Activated B cell treated with CpG ODN at 0.5 μM for 24 hours (primary cell): ENCODE results near the gene WFIKKN1. TPM values are rescaled to one million over a fixed set of nuclear protein-coding genes. Genes with fewer than 3 reads are reported as not detected.
A peak's percentile ranks its signal among the peaks of the same experiment; 100 is the strongest.

Source experiments
- ATAC-seq: fragments of 200-7000 bp; cut with Tn5 transposase; one replicate; pipeline ENCODE4 v1.10.0; 2021; ENCODE audit warnings: low read depth, mild to moderate bottlenecking, moderate library complexity
- CTCF ChIA-PET: fragments of 350-600 bp; sonication (Branson Sonifier 250); formaldehyde crosslinking; loops from one replicate; lab custom pipeline; 2021; ENCODE audit warnings: antibody characterized with exemption; lab: Charles Lee
- POLR2A ChIA-PET: fragments of 350-600 bp; sonication (Branson Sonifier 250); formaldehyde crosslinking; loops from one replicate; lab custom pipeline; 2021; ENCODE audit warnings: antibody characterized with exemption; lab: Charles Lee
- DNase-seq: peaks from one replicate; pipeline ENCODE4 v3.0.0; 2022
- H3K27ac Mint-ChIP-seq: one replicate; pipeline ENCODE4 v1.8.0; 2020; ENCODE audit warnings: mixed read lengths
- H3K27me3 Mint-ChIP-seq: one replicate; pipeline ENCODE4 v1.8.0; 2021; ENCODE audit warnings: mixed read lengths
- H3K36me3 Mint-ChIP-seq: one replicate; pipeline ENCODE4 v1.8.0; 2021; ENCODE audit warnings: low read depth, mixed read lengths
- H3K4me1 Mint-ChIP-seq: one replicate; pipeline ENCODE4 v1.8.0; 2021; ENCODE audit warnings: mixed read lengths
- H3K4me3 Mint-ChIP-seq: one replicate; pipeline ENCODE4 v1.8.0; 2020; ENCODE audit warnings: mild to moderate bottlenecking, mixed read lengths
- H3K9me3 Mint-ChIP-seq: one replicate; pipeline ENCODE4 v1.8.0; 2020; ENCODE audit warnings: mixed read lengths
- CTCF ChIP-seq: fragments of 200-600 bp; IDR thresholded peaks from one replicate; pipeline ENCODE4 v1.8.0; 2022; ENCODE audit warnings: antibody characterized with exemption, mild to moderate bottlenecking
- intact Hi-C: fragments of 100-400 bp; cut with micrococcal nuclease; formaldehyde crosslinking; loops from one replicate; pipeline ENCODE4 v1.15.1; 2024
- total RNA-seq: library from RNA; stranded (reverse); gene quantifications from 2 replicates; pipeline ENCODE4 v1.2.3, GENCODE V29; 2022

Gene WFIKKN1
- total RNA-seq, 1 donor from 2014 or later = 0.47 TPM

- no peak overlapping the region for H3K27ac Mint-ChIP-seq
- peaks cover 12% of the 10 kb centered on the region for H3K4me1 Mint-ChIP-seq
- ATAC-seq (no peak), DNase-seq (no peak)
- no peaks in the 10 kb centered on the region for H3K27me3 Mint-ChIP-seq
- intact Hi-C loops = loop anchor here (1.0 to 5.0 kb wide), 5 partner anchors 12 to 141 kb away; partner anchors contain the start of genes CAPN15, METTL26, STUB1 and WDR90
- ChIA-PET POLR2A (interaction anchor here (1.1 to 5.1 kb wide), 6 partner anchors 8 to 82 kb away, joined by 3 to 41 read pairs (median 5); partner anchors contain the start of genes ANTKMT, JMJD8, STUB1 and WDR24), CTCF (interaction anchor here (1.2 to 1.5 kb wide), 2 partner anchors 10 to 13 kb away, joined by 3 read pairs; no protein-coding TSS in a partner anchor)
- peak overlapping the region; percentile 73 for H3K4me3 Mint-ChIP-seq
- H3K36me3 Mint-ChIP-seq = peaks cover 33% of the 10 kb centered on the region
- no peaks in the 10 kb centered on the region for H3K9me3 Mint-ChIP-seq
- no peak for TF ChIP-seq CTCF
Observed at GRCh38 chr16:668519-669171, 37.9 kb downstream of the WFIKKN1 start.

- H3K4me3 Mint-ChIP-seq = peak overlapping the region; percentile 16
- H3K36me3 Mint-ChIP-seq = peaks cover 33% of the 10 kb centered on the region
- H3K4me1 Mint-ChIP-seq = peaks cover 12% of the 10 kb centered on the region
- intact Hi-C loops = loop anchor here (2.0 to 5.0 kb wide), 3 partner anchors 21 to 142 kb away; partner anchors contain the start of genes CAPN15 and WDR90
- POLR2A ChIA-PET = interaction anchor here (0.7 to 5.1 kb wide), 3 partner anchors 11 to 99 kb away, joined by 3 to 41 read pairs (median 14); partner anchors contain the start of genes STUB1 and WDR24
- TF ChIP-seq CTCF = no peak
- DNase-seq (no peak), ATAC-seq (no peak)
- CTCF ChIA-PET = no interaction called here
- no peaks in the 10 kb centered on the region for H3K27me3 Mint-ChIP-seq
- H3K9me3 Mint-ChIP-seq = no peaks in the 10 kb centered on the region
- H3K27ac Mint-ChIP-seq = no peak overlapping the region
Observed at GRCh38 chr16:669666-670065, 38.9 kb downstream of the WFIKKN1 start.

- H3K27ac Mint-ChIP-seq = no peak overlapping the region
- peaks cover 18% of the 10 kb centered on the region for H3K4me1 Mint-ChIP-seq
- peaks cover 5% of the 10 kb centered on the region for H3K27me3 Mint-ChIP-seq
- POLR2A ChIA-PET = interaction anchor here (5.1 kb wide), 1 partner anchor 10 kb away, joined by 41 read pairs; the partner anchor contains the start of gene STUB1
- H3K36me3 Mint-ChIP-seq = peaks cover 33% of the 10 kb centered on the region
- ATAC-seq = no peak
- H3K9me3 Mint-ChIP-seq = no peaks in the 10 kb centered on the region
- DNase-seq = no peak
- CTCF ChIA-PET = no interaction called here
- intact Hi-C loops = no loop called here
- H3K4me3 Mint-ChIP-seq = no peak overlapping the region
- TF ChIP-seq CTCF = no peak
Observed at GRCh38 chr16:670485-671352, 39.9 kb downstream of the WFIKKN1 start.

- no peak overlapping the region for H3K27ac Mint-ChIP-seq
- POLR2A ChIA-PET = interaction anchor here (5.1 kb wide), 1 partner anchor 9 kb away, joined by 41 read pairs; the partner anchor contains the start of gene STUB1
- H3K4me3 Mint-ChIP-seq = no peak overlapping the region
- intact Hi-C loops = no loop called here
- TF ChIP-seq CTCF = no peak
- no peaks in the 10 kb centered on the region for H3K9me3 Mint-ChIP-seq
- DNase-seq = no peak
- no peak for ATAC-seq
- H3K4me1 Mint-ChIP-seq = peaks cover 18% of the 10 kb centered on the region
- H3K27me3 Mint-ChIP-seq = peaks cover 5% of the 10 kb centered on the region
- CTCF ChIA-PET = no interaction called here
- peaks cover 33% of the 10 kb centered on the region for H3K36me3 Mint-ChIP-seq
Observed at GRCh38 chr16:671353-672131, 40.8 kb downstream of the WFIKKN1 start.
